Fibroblast of villous mesenchyme (primary cell): ENCODE data around the gene ALK. TPM values are rescaled to one million over a fixed set of nuclear protein-coding genes. Genes with fewer than 3 reads are reported as not detected.

ENCODE experiments used
- DNase-seq: peaks from one replicate; pipeline ENCODE4 v3.0.0-alpha.2; 2010; ENCODE audit warnings: low read depth
- H3K4me3 ChIP-seq: 2 replicates; pipeline ENCODE4 v1.5.1; 2011; ENCODE audit warnings: low read depth, mild to moderate bottlenecking, low read length
- total RNA-seq: library from RNA; depleted of rRNA; stranded (reverse); fragments of >200 nt; gene quantifications from 2 replicates; pipeline ENCODE4 v1.2.3, GENCODE V29; 2012
- TF ChIP-seq, protein P1 (sequence below): IDR thresholded peaks from 2 replicates; pipeline ENCODE4 v1.5.1; 2012; ENCODE audit warnings: low read depth, mild to moderate bottlenecking, low read length; ENCODE audit not compliant: insufficient read depth

Gene ALK
- total RNA-seq, 1 donor = not detected

GRCh38 chr2:29796446-29796845 lies 124.9 kb downstream of the ALK start:
- no peak for DNase-seq
- TF ChIP-seq, protein P1, sequence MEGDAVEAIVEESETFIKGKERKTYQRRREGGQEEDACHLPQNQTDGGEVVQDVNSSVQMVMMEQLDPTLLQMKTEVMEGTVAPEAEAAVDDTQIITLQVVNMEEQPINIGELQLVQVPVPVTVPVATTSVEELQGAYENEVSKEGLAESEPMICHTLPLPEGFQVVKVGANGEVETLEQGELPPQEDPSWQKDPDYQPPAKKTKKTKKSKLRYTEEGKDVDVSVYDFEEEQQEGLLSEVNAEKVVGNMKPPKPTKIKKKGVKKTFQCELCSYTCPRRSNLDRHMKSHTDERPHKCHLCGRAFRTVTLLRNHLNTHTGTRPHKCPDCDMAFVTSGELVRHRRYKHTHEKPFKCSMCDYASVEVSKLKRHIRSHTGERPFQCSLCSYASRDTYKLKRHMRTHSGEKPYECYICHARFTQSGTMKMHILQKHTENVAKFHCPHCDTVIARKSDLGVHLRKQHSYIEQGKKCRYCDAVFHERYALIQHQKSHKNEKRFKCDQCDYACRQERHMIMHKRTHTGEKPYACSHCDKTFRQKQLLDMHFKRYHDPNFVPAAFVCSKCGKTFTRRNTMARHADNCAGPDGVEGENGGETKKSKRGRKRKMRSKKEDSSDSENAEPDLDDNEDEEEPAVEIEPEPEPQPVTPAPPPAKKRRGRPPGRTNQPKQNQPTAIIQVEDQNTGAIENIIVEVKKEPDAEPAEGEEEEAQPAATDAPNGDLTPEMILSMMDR = no peak
- no peak overlapping the region for H3K4me3 ChIP-seq

- no peak for DNase-seq
- no peak overlapping the region for H3K4me3 ChIP-seq
- TF ChIP-seq, protein P1 = no peak
Observed at GRCh38 chr2:29789911-29790485, 131.4 kb downstream of the ALK start.

DNA sequence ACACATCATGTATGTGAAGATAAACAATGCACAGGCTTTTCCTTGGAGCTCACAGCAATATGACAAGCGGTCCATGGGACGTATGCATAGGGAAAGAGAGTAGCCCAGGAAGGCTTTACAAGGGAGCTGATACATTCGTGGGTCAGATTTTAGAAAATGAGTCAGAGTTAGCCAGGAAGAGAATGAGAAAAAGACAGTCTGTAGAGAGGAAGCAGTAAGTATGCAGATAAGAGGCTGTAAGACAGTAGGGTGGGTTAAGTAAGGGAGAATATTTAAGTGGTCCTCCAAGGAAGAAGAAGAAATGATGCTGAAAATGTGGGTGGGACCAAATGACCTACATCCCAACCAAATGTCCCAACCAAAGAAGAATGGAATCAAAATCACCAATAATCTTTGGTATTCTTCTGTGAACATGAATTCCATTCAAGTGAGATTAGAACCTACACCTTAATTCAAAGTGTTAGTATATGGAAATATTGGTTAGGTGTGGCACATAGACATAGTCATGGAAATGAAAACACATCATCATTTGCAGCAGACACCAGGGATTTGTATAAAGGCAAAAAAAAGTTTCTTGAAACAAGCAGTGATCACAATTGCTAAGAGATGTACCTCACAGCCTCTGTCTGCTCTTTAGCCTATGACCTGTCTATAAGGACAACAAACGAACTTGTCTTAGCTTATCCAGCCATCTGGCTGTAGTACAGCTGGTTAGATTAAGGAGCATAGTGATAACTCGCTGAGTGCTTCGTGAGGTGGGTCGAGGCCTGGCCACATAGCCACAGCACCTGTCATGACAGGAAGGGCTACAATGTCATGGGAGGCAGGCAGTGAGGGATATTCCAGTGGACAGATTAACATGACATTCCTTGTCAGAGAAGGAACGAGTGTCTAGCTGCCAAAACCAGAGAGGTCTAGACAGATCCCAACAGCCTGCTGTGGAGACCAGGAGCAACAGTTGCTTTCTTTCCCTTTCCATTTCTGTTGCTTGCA lies 133.6 kb downstream of the ALK start:
- DNase-seq = no peak
- no peak overlapping the region for H3K4me3 ChIP-seq
- TF ChIP-seq, protein P1 = no peak

GRCh38 chr2:29786361-29786760 lies 135.0 kb downstream of the ALK start:
- TF ChIP-seq, protein P1 = no peak
- no peak for DNase-seq
- H3K4me3 ChIP-seq = no peak overlapping the region

DNA sequence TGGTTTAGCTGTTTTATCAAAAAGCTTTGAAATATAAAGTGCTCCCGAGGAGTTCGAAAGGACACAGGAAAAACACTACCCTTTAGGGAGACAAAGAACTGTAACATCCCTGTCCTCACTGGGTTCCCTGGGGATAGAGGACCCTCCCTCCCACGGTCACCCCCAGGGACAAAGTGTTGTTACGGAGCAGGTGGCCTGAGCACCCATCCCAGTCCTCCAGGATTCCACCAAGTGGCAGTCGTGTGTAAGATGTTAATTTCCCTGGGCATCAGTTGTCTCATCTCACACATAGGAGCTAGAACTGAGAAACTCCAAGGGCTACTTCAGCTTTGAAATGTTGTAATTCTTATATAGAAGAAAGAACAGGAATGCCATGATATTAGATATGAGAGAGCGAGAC lies 137.7 kb downstream of the ALK start:
- no peak for DNase-seq
- TF ChIP-seq, protein P1 = no peak
- H3K4me3 ChIP-seq = no peak overlapping the region

- TF ChIP-seq, protein P1 = no peak
- no peak overlapping the region for H3K4me3 ChIP-seq
- no peak for DNase-seq
Observed at GRCh38 chr2:29782549-29783458, 138.6 kb downstream of the ALK start.
